SKM-1 (cell line): Measurements from ENCODE around the gene OAS2.

ENCODE experiments used
- DNase-seq: peaks from one replicate; lab custom pipeline; 2025; ENCODE audit not compliant: unreplicated experiment; lab: John Stamatoyannopoulos, UW

OAS2 gene

GRCh38 chr12:112978163-112979040 lies at the start of gene OAS2:
Gene OAS2 (plus strand): TSS chr12:112978519. CDS start chr12:112978609, 90 bp downstream.
- DNase-seq: no peak

- DNase-seq: no peak
Measured at GRCh38 chr12:112928978-112929377, 49.3 kb upstream of the OAS2 start.

- DNase-seq: no peak
Measured at GRCh38 chr12:112929715-112930114, 48.6 kb upstream of the OAS2 start.

- DNase-seq: no peak
Measured at GRCh38 chr12:112930350-112930749, 48.0 kb upstream of the OAS2 start.

GRCh38 chr12:112932485-112933128 lies 45.7 kb upstream of the OAS2 start:
- DNase-seq: no peak

- no peak for DNase-seq
Measured at GRCh38 chr12:112933129-112933505, 45.2 kb upstream of the OAS2 start.

- no peak for DNase-seq
Measured at GRCh38 chr12:112936264-112936663, 42.1 kb upstream of the OAS2 start.

- no peak for DNase-seq
Measured at GRCh38 chr12:112936927-112937326, 41.4 kb upstream of the OAS2 start.

GRCh38 chr12:112937741-112938719 lies 40.3 kb upstream of the OAS2 start, which contains the start of gene OAS3:
Gene OAS3 (plus strand): TSS chr12:112938474. CDS start chr12:112938531, 57 bp downstream.
- no peak for DNase-seq

GRCh38 chr12:112938751-112939150 lies 39.6 kb upstream of the OAS2 start:
- no peak for DNase-seq

GRCh38 chr12:112939761-112940381 lies 38.4 kb upstream of the OAS2 start:
- DNase-seq: no peak

- DNase-seq: no peak
Measured at GRCh38 chr12:112941528-112942335, 36.6 kb upstream of the OAS2 start.

GRCh38 chr12:112942572-112942971 lies 35.7 kb upstream of the OAS2 start:
- no peak for DNase-seq

GRCh38 chr12:112944024-112944690 lies 34.2 kb upstream of the OAS2 start:
- DNase-seq: no peak

GRCh38 chr12:112945515-112945914 lies 32.8 kb upstream of the OAS2 start:
- DNase-seq: no peak

- DNase-seq: no peak
Measured at GRCh38 chr12:112946236-112947000, 31.9 kb upstream of the OAS2 start.

- DNase-seq: no peak
Measured at GRCh38 chr12:112947314-112947713, 31.0 kb upstream of the OAS2 start.

- DNase-seq: no peak
Measured at GRCh38 chr12:112947761-112948160, 30.6 kb upstream of the OAS2 start.

- DNase-seq: no peak
Measured at GRCh38 chr12:112948806-112949205, 29.5 kb upstream of the OAS2 start.
